ENCODE results near the gene RER1.

The RER1 gene

GRCh38 chr1:2433196-2433595, 41.6 kb downstream of the RER1 start:
- no peak for TF ChIP-seq CTCF (IDR thresholded peaks at IDR 0.05)
- no peak for DNase-seq
- Mint-ChIP-seq H3K4me3 (no peak overlapping the region), H3K27me3 (ENCODE audit: low read depth, poor library complexity) (peaks cover 44% of the 10 kb centered on the region), H3K4me1 (no peaks in the 10 kb centered on the region), H3K36me3 (ENCODE audit: low read depth) (no peaks in the 10 kb centered on the region), H3K27ac (no peak overlapping the region), H3K9me3 (peaks cover 6% of the 10 kb centered on the region)

- Mint-ChIP-seq H3K9me3 (peaks cover 6% of the 10 kb centered on the region), H3K4me1 (no peaks in the 10 kb centered on the region), H3K27me3 (ENCODE audit: low read depth, poor library complexity) (peaks cover 44% of the 10 kb centered on the region), H3K27ac (no peak overlapping the region), H3K36me3 (ENCODE audit: low read depth) (no peaks in the 10 kb centered on the region), H3K4me3 (no peak overlapping the region)
- no peak for TF ChIP-seq CTCF (IDR thresholded peaks at IDR 0.05)
- DNase-seq: no peak
Measured at GRCh38 chr1:2433936-2434655, 42.5 kb downstream of the RER1 start.

- Mint-ChIP-seq H3K36me3 (ENCODE audit: low read depth) (no peaks in the 10 kb centered on the region), H3K9me3 (no peaks in the 10 kb centered on the region)
- no peak for TF ChIP-seq CTCF (IDR thresholded peaks at IDR 0.05)
Measured at GRCh38 chr1:2435091-2435490, 43.5 kb downstream of the RER1 start.

GRCh38 chr1:2435746-2436355, 44.2 kb downstream of the RER1 start:
- Mint-ChIP-seq H3K27me3 (ENCODE audit: low read depth, poor library complexity) (peaks cover 42% of the 10 kb centered on the region), H3K27ac (no peak overlapping the region), H3K36me3 (ENCODE audit: low read depth) (no peaks in the 10 kb centered on the region), H3K9me3 (no peaks in the 10 kb centered on the region), H3K4me1 (no peaks in the 10 kb centered on the region), H3K4me3 (no peak overlapping the region)
- no peak for TF ChIP-seq CTCF (IDR thresholded peaks at IDR 0.05)
- no peak for DNase-seq

More at GRCh38 chr1:2435091-2435490, 43.5 kb downstream of the RER1 start:
- peaks cover 42% of the 10 kb centered on the region for H3K27me3 Mint-ChIP-seq (ENCODE audit: low read depth, poor library complexity)
- no peak for DNase-seq
- H3K4me3 Mint-ChIP-seq: no peak overlapping the region
- H3K4me1 Mint-ChIP-seq: no peaks in the 10 kb centered on the region
- no peak overlapping the region for H3K27ac Mint-ChIP-seq

- no peak overlapping the region for H3K27ac Mint-ChIP-seq
- H3K36me3 Mint-ChIP-seq (ENCODE audit: low read depth): no peaks in the 10 kb centered on the region
- no peaks in the 10 kb centered on the region for H3K9me3 Mint-ChIP-seq
- H3K4me3 Mint-ChIP-seq: no peak overlapping the region
- H3K27me3 Mint-ChIP-seq (ENCODE audit: low read depth, poor library complexity): peaks cover 52% of the 10 kb centered on the region
- H3K4me1 Mint-ChIP-seq: no peaks in the 10 kb centered on the region
- TF ChIP-seq CTCF (IDR thresholded peaks at IDR 0.05): no peak
- no peak for DNase-seq
Measured at GRCh38 chr1:2436876-2437275, 45.2 kb downstream of the RER1 start.

GRCh38 chr1:2437617-2438016, 46.0 kb downstream of the RER1 start:
- Mint-ChIP-seq H3K9me3 (no peaks in the 10 kb centered on the region), H3K4me3 (no peak overlapping the region), H3K27ac (no peak overlapping the region), H3K27me3 (ENCODE audit: low read depth, poor library complexity) (peaks cover 59% of the 10 kb centered on the region), H3K4me1 (no peaks in the 10 kb centered on the region), H3K36me3 (ENCODE audit: low read depth) (no peaks in the 10 kb centered on the region)
- DNase-seq: no peak
- no peak for TF ChIP-seq CTCF (IDR thresholded peaks at IDR 0.05)
